GM10248 (cell line): ENCODE data around the gene ZDHHC5.
"Not testable (repeated sequence)": the region's sequence is repeated elsewhere in the genome, so short reads cannot be mapped to it uniquely, and the experiment has no call there.

Experiments used
- CTCF ChIA-PET: fragments of 300-600 bp; sonication (Branson Sonifier 250); formaldehyde crosslinking; extraction: SDS; loops from one replicate; lab custom pipeline; 2021; ENCODE audit warnings: antibody characterized with exemption; lab: Yijun Ruan, JAX
- POLR2A ChIA-PET: fragments of 350-650 bp; sonication (Branson Sonifier 250); formaldehyde crosslinking; extraction: SDS; loops from one replicate; lab custom pipeline; 2020; ENCODE audit warnings: antibody characterized with exemption; lab: Yijun Ruan, JAX
- DNase-seq: peaks from one replicate; pipeline ENCODE4 v3.0.0; 2012; ENCODE audit errors: extremely low spot score
- CTCF ChIP-seq: IDR thresholded peaks from 2 replicates; pipeline ENCODE4 v1.5.1; 2012; ENCODE audit warnings: mild to moderate bottlenecking, low read depth; ENCODE audit errors: extremely low read depth, missing control alignments, control extremely low read depth

ZDHHC5 gene

GRCh38 chr11:57711414-57712255 lies 43.7 kb downstream of the ZDHHC5 start, which contains the start of gene MED19:
TSS of gene MED19 (minus strand) at chr11:57712215. CDS start at chr11:57712179, 36 bp downstream.
- TF ChIP-seq CTCF, result no peak
- ChIA-PET CTCF (interaction anchor here (0.6 to 1.3 kb wide), 6 partner anchors 9 to 90 kb away, joined by 3 read pairs; no protein-coding TSS in a partner anchor), POLR2A (interaction anchor here (1.1 kb wide), 1 partner anchor 30 kb away, joined by 6 read pairs; the partner anchor contains the start of gene SELENOH)
- peak; percentile 82 for DNase-seq

GRCh38 chr11:57712256-57713150 lies 44.6 kb downstream of the ZDHHC5 start, which contains the start of gene TMX2:
TSS of gene TMX2 (plus strand) at chr11:57712593. CDS start at chr11:57712619, 26 bp downstream.
- CTCF ChIA-PET, result interaction anchor here (0.6 to 3.0 kb wide), 7 partner anchors 8 to 89 kb away, joined by 3 to 11 read pairs (median 3); no protein-coding TSS in a partner anchor
- peak; percentile 91 for DNase-seq
- TF ChIP-seq CTCF, result no peak
- POLR2A ChIA-PET, result interaction anchor here (1.1 kb wide), 1 partner anchor 29 kb away, joined by 6 read pairs; the partner anchor contains the start of gene SELENOH

GRCh38 chr11:57713835-57714234 lies 45.9 kb downstream of the ZDHHC5 start:
- no peak for DNase-seq
- POLR2A ChIA-PET, result no interaction called here
- no peak for TF ChIP-seq CTCF
- CTCF ChIA-PET, result interaction anchor here (0.8 to 3.0 kb wide), 7 partner anchors 14 to 854 kb away, joined by 3 to 11 read pairs (median 4); no protein-coding TSS in a partner anchor

- POLR2A ChIA-PET, DNase-seq, CTCF ChIA-PET: not testable (repeated sequence)
These were observed 48.8 kb downstream of the ZDHHC5 start for GRCh38 chr11:57716726-57717125.

- ChIA-PET CTCF (interaction anchor here (2.2 kb wide), 1 partner anchor 13 kb away, joined by 6 read pairs; no protein-coding TSS in a partner anchor), POLR2A (no interaction called here)
- no peak for TF ChIP-seq CTCF
- DNase-seq, result no peak
These were observed 59.3 kb downstream of the ZDHHC5 start for GRCh38 chr11:57727185-57727584.

- POLR2A ChIA-PET, result no interaction called here
- CTCF ChIA-PET, result interaction anchor here (0.8 to 2.2 kb wide), 5 partner anchors 13 to 71 kb away, joined by 3 to 6 read pairs (median 3); partner anchors contain the start of genes MED19 and SELENOH
- TF ChIP-seq CTCF, result no peak
- DNase-seq, result no peak
These were observed 60.9 kb downstream of the ZDHHC5 start for GRCh38 chr11:57728829-57729228.
